IMR-90 (cell line): ENCODE results near the gene PCDHGA7. TPM values are rescaled to one million over a fixed set of nuclear protein-coding genes. Genes with fewer than 3 reads are reported as not detected.

Experiments used
- ATAC-seq: fragments of 200-7000 bp; cut with Tn5 transposase; 2 replicates; pipeline ENCODE4 v1.9.1; 2020; ENCODE audit warnings: low read depth, mild to moderate bottlenecking, moderate library complexity
- BruUV-seq: library from RNA; stranded (reverse); fragments of 400-500 nt; replicated peaks from 2 replicates; lab custom pipeline; 2021; lab: Mats Ljungman, UMichigan
- CTCF ChIA-PET: fragments of 300-600 bp; formaldehyde crosslinking; extraction: SDS; loops from one replicate; lab custom pipeline; 2021; ENCODE audit warnings: antibody characterized with exemption; lab: Yijun Ruan, JAX
- POLR2A ChIA-PET: fragments of 300-600 bp; sonication (Branson Sonifier 250); formaldehyde crosslinking; loops from one replicate; lab custom pipeline; 2022; ENCODE audit warnings: antibody characterized with exemption; ENCODE audit not compliant: unreplicated experiment; lab: Charles Lee
- DNase-seq: peaks from one replicate; pipeline ENCODE4 v3.0.0; 2013
- H2AFZ ChIP-seq: replicated peaks from 2 replicates; pipeline ENCODE3; 2013; ENCODE audit warnings: low read length, mild to moderate bottlenecking; ENCODE audit not compliant: poor library complexity
- H2AK5ac ChIP-seq: 2 replicates; pipeline ENCODE4 v1.6.1; 2013; ENCODE audit warnings: low read depth, low read length, inconsistent platforms
- H2AK9ac ChIP-seq: replicated peaks from 2 replicates; pipeline ENCODE3; 2013; ENCODE audit warnings: mild to moderate bottlenecking, low read depth, low read length, moderate library complexity; ENCODE audit not compliant: poor library complexity
- H2BK120ac ChIP-seq: 2 replicates; pipeline ENCODE4 v1.6.1; 2013; ENCODE audit warnings: low read depth, low read length, inconsistent platforms
- H2BK15ac ChIP-seq: 3 replicates; pipeline ENCODE4 v1.6.1; 2013; ENCODE audit warnings: low read depth, low read length, inconsistent platforms
- H2BK20ac ChIP-seq: 2 replicates; pipeline ENCODE4 v1.6.1; 2013; ENCODE audit warnings: low read depth, mild to moderate bottlenecking, inconsistent platforms, low read length, moderate library complexity
- H2BK5ac ChIP-seq: 2 replicates; pipeline ENCODE4 v1.6.1; 2013; ENCODE audit warnings: mild to moderate bottlenecking, low read depth, low read length, inconsistent platforms; ENCODE audit not compliant: poor library complexity, severe bottlenecking
- H3K14ac ChIP-seq: replicated peaks from 2 replicates; pipeline ENCODE4 v1.6.1; 2013; ENCODE audit warnings: low read depth, low read length, inconsistent platforms
- H3K18ac ChIP-seq: 2 replicates; pipeline ENCODE4 v1.6.1; 2013; ENCODE audit warnings: low read depth, low read length, control low read depth
- H3K23ac ChIP-seq: 2 replicates; pipeline ENCODE4 v1.6.1; 2013; ENCODE audit warnings: low read depth, low read length, inconsistent platforms
- H3K27ac ChIP-seq: 2 replicates; pipeline ENCODE4 v1.5.1; 2013; ENCODE audit warnings: mild to moderate bottlenecking, control low read depth, low read length; ENCODE audit not compliant: insufficient read depth
- H3K27me3 ChIP-seq: 2 replicates; pipeline ENCODE4 v1.6.1; 2013; ENCODE audit warnings: low read length; ENCODE audit not compliant: control insufficient read depth, insufficient read depth
- H3K36me3 ChIP-seq: 2 replicates; pipeline ENCODE4 v1.6.1; 2013; ENCODE audit warnings: low read length, mixed read lengths; ENCODE audit not compliant: control insufficient read depth, insufficient read depth
- H3K4ac ChIP-seq: 2 replicates; pipeline ENCODE4 v1.6.1; 2013; ENCODE audit warnings: low read depth, low read length, inconsistent platforms
- H3K4me1 ChIP-seq: 2 replicates; pipeline ENCODE4 v1.6.1; 2013; ENCODE audit warnings: low read length, mixed read lengths; ENCODE audit not compliant: control insufficient read depth, insufficient read depth
- H3K4me2 ChIP-seq: 2 replicates; pipeline ENCODE4 v1.6.1; 2013; ENCODE audit warnings: low read depth, mild to moderate bottlenecking, control low read depth, low read length, moderate library complexity
- H3K4me3 ChIP-seq: 2 replicates; pipeline ENCODE4 v1.5.1; 2013; ENCODE audit warnings: low read depth, mild to moderate bottlenecking, control low read depth, low read length, moderate library complexity; ENCODE audit not compliant: insufficient read depth
- H3K56ac ChIP-seq: 2 replicates; pipeline ENCODE4 v1.6.1; 2013; ENCODE audit warnings: low read length, inconsistent platforms; ENCODE audit not compliant: insufficient read depth; ENCODE audit errors: extremely low read depth
- H3K79me1 ChIP-seq, 2 experiments: 2 replicates each; pipeline ENCODE4 v1.6.1; 2013; ENCODE audit warnings: low read length in 2 of 2, inconsistent platforms in 1 of 2, low read depth in 1 of 2
- H3K9ac ChIP-seq: 2 replicates; pipeline ENCODE4 v1.6.1; 2013; ENCODE audit warnings: low read depth, low read length, control low read depth
- H3K9me1 ChIP-seq: 2 replicates; pipeline ENCODE4 v1.6.1; 2013; ENCODE audit warnings: low read length, inconsistent platforms; ENCODE audit not compliant: insufficient read depth
- H3K9me3 ChIP-seq: 2 replicates; pipeline ENCODE4 v1.6.1; 2013; ENCODE audit warnings: low read length; ENCODE audit not compliant: control insufficient read depth, insufficient read depth
- H4K20me1 ChIP-seq: 2 replicates; pipeline ENCODE4 v1.6.1; 2013; ENCODE audit warnings: low read length, inconsistent platforms; ENCODE audit not compliant: insufficient read depth
- H4K5ac ChIP-seq: 2 replicates; pipeline ENCODE4 v1.6.1; 2013; ENCODE audit warnings: mild to moderate bottlenecking, low read depth, low read length, control low read depth
- H4K8ac ChIP-seq, 2 experiments: 2 replicates each; pipeline ENCODE4 v1.6.1; 2013; ENCODE audit warnings: low read depth in 2 of 2, low read length in 2 of 2, control low read depth in 1 of 2, inconsistent platforms in 1 of 2
- H4K91ac ChIP-seq: 2 replicates; pipeline ENCODE4 v1.6.1; 2013; ENCODE audit warnings: low read depth, low read length, inconsistent platforms; ENCODE audit not compliant: insufficient read depth
- CEBPB ChIP-seq: IDR thresholded peaks from 2 replicates; pipeline ENCODE4 v1.6.1; 2012; ENCODE audit warnings: low read depth, low read length, improper control_type of control experiment
- FOS ChIP-seq: fragments of 150-350 bp; IDR thresholded peaks from 2 replicates; pipeline ENCODE4 v1.6.1; 2016; ENCODE audit warnings: low read depth, low read length
- MAZ ChIP-seq: IDR thresholded peaks from 2 replicates; pipeline ENCODE4 v1.6.1; 2012; ENCODE audit warnings: low read depth, mild to moderate bottlenecking, low read length, improper control_type of control experiment, moderate library complexity, borderline replicate concordance
- MXI1 ChIP-seq: IDR thresholded peaks from 2 replicates; pipeline ENCODE4 v1.6.1; 2012; ENCODE audit warnings: low read depth, mild to moderate bottlenecking, low read length, moderate library complexity, borderline replicate concordance
- NFE2L2 ChIP-seq: fragments of 150-350 bp; IDR thresholded peaks from 2 replicates; pipeline ENCODE4 v1.6.1; 2016; ENCODE audit warnings: low read depth, mild to moderate bottlenecking, low read length
- RAD21 ChIP-seq: IDR thresholded peaks from 2 replicates; pipeline ENCODE4 v1.6.1; 2012; ENCODE audit warnings: low read length, improper control_type of control experiment
- RCOR1 ChIP-seq: IDR thresholded peaks from 2 replicates; pipeline ENCODE4 v1.6.1; 2012; ENCODE audit warnings: mild to moderate bottlenecking, low read length, improper control_type of control experiment; ENCODE audit not compliant: insufficient replicate concordance
- RFX5 ChIP-seq: IDR thresholded peaks from 2 replicates; pipeline ENCODE4 v1.8.0; 2012; ENCODE audit warnings: low read depth, mild to moderate bottlenecking, low read length, moderate library complexity
- SMC3 ChIP-seq: fragments of 150-350 bp; IDR thresholded peaks from 2 replicates; pipeline ENCODE4 v1.6.1; 2016; ENCODE audit warnings: low read depth, mild to moderate bottlenecking, antibody characterized with exemption, low read length, moderate library complexity
- WGBS, 2 experiments: methylation state at CpG; one replicate each; pipeline versions ENCODE4 v1.1.5 to v1.1.7; 2013; ENCODE audit warnings: missing lambda C conversion rate in 2 of 2; ENCODE audit not compliant: insufficient read length in 1 of 2; ENCODE audit errors: extremely low coverage in 2 of 2; 5-methylcytosine and 5-hydroxymethylcytosine counted together
- dilution Hi-C: fragments of 300-500 bp; cut with HindIII; formaldehyde crosslinking; loops from one replicate; pipeline ENCODE4 v1.14.3; 2018; ENCODE audit warnings: low sequenced_read_pairs; ENCODE audit not compliant: unreplicated experiment
- in situ Hi-C: fragments of 300-500 bp; cut with MboI; formaldehyde crosslinking; loops from 3 replicates; pipeline ENCODE4 v1.14.3; 2019; ENCODE audit warnings: low sequenced_read_pairs, inconsistent platforms, mixed read lengths
- intact Hi-C: fragments of 100-400 bp; cut with micrococcal nuclease; formaldehyde crosslinking; loops from 2 replicates; pipeline ENCODE4 v1.10.0; 2022
- polyA plus RNA-seq, 3 experiments: library from polyadenylated mRNA; depleted of rRNA; stranded (reverse); fragments of >200 nt; gene quantifications; 2 replicates each; pipeline ENCODE4 v1.2.3, GENCODE V29; 2012; ENCODE audit warnings: low replicate concordance in 1 of 3
- total RNA-seq: library from RNA; depleted of rRNA; stranded (reverse); fragments of >200 nt; gene quantifications from 2 replicates; pipeline ENCODE4 v1.2.3, GENCODE V29; 2012
- TF ChIP-seq, protein P1 (sequence below): conservative IDR thresholded peaks from 2 replicates; pipeline ENCODE4 v1.5.1; 2012; ENCODE audit warnings: mild to moderate bottlenecking, low read depth, low read length, improper control_type of control experiment
- TF ChIP-seq, protein P2 (sequence below): fragments of 150-350 bp; IDR thresholded peaks from 2 replicates; pipeline ENCODE4 v1.6.1; 2017; ENCODE audit warnings: mild to moderate bottlenecking, antibody characterized with exemption, low read length, low read depth

PCDHGA7 gene
- total and polyA plus RNA-seq, 2 of the 4 experiments (the other 2 are of a cell fraction) = 3.2 to 3.4 TPM

DNA sequence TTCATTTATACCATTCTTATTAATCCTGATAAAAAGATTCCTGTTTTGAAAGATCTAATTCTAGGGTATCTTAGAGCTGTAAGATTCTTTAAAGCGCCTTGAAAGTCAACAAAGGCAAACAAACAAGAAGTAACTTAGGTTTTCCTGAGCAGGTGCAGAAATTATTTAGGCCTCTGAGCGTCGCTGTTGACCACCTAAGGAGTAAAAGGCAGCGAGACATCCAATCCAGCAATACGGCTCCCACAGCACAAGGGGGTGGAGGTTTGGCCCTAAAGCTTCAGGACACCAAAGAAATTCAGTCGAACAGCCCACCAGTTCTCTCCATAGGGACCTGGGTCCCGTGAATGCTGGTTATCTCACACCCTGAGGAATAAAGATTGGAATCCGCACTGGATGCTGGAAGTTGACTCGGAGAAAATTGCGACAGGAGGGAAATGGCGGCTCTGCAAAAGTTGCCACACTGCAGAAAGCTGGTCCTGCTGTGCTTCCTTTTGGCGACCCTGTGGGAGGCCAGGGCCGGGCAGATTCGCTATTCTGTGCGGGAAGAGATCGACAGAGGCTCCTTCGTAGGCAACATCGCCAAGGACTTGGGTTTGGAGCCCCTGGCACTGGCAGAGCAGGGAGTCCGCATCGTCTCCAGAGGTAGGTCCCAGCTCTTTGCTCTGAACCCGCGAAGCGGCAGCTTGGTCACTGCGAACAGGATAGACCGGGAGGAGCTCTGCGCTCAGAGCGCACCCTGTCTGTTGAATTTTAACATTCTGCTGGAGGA, 43.8 kb upstream of the PCDHGA7 start, which contains the start of gene PCDHGA2:
Gene PCDHGA2 (plus strand): TSS at position 223 of the 769 bp plus-strand sequence.
- dilution Hi-C loops = no loop called here
- Histone ChIP-seq H3K4me1 (no peaks in the 10 kb centered on the region), H3K9me1 (no peaks in the 10 kb centered on the region), H3K4ac (peak within 1 kb of the TSS; percentile 43; the same call in 1 of the 2 replicates), H3K9me3 (peaks cover 32% of the 10 kb centered on the region), H3K56ac (peak within 1 kb of the TSS; percentile 68; the same call in 1 of the 2 replicates), H3K27me3 (no peaks in the 10 kb centered on the region; the same call in 1 of the 2 replicates), H3K4me3 (peak within 1 kb of the TSS; percentile 50), H3K36me3 (peaks cover 2% of the 10 kb centered on the region; the same call in 1 of the 2 replicates), H2BK5ac (peak within 1 kb of the TSS; percentile 44), H2BK20ac (no peak within 1 kb of the TSS), H2BK120ac (no peak within 1 kb of the TSS), H3K4me2 (peak within 1 kb of the TSS; percentile 58), H3K23ac (no peak within 1 kb of the TSS), H4K8ac (peak within 1 kb of the TSS in 1 of 2 experiments; percentile 71; a peak in 1 of 4 replicates), H4K20me1 (no peaks in the 10 kb centered on the region), H3K79me1 (no peaks in the 10 kb centered on the region), H4K5ac (peak within 1 kb of the TSS; percentile 33; the same call in 1 of the 2 replicates), H2BK15ac (no peak within 1 kb of the TSS; the same call in 2 of the 3 replicates), H4K91ac (peak within 1 kb of the TSS; percentile 28; the same call in 1 of the 2 replicates), H2AK9ac (peak within 1 kb of the TSS; percentile 25), H3K14ac (no peak within 1 kb of the TSS; the same call in 1 of the 2 replicates), H3K9ac (no peak within 1 kb of the TSS; the same call in 1 of the 2 replicates), H3K27ac (no peak within 1 kb of the TSS), H3K18ac (peak within 1 kb of the TSS; percentile 22; the same call in 1 of the 2 replicates), H2AFZ (peak within 1 kb of the TSS; percentile 96), H2AK5ac (no peak within 1 kb of the TSS)
- ChIA-PET POLR2A (no interaction called here), CTCF (interaction anchor here (0.7 to 1.9 kb wide), 5 partner anchors 8 to 554 kb away, joined by 3 to 6 read pairs (median 3); partner anchors contain the start of gene PCDHGA1)
- TF ChIP-seq CEBPB (peak; percentile 34; the same call in 1 of the 2 replicates), NFE2L2 (no peak), MXI1 (no peak), MAZ (no peak), SMC3 (0 out of 2 replicates have a peak, but pooled peaks have one; percentile 26), RAD21 (peak; percentile 56), RCOR1 (no peak), RFX5 (no peak), FOS (no peak)
- TF ChIP-seq, protein P1, sequence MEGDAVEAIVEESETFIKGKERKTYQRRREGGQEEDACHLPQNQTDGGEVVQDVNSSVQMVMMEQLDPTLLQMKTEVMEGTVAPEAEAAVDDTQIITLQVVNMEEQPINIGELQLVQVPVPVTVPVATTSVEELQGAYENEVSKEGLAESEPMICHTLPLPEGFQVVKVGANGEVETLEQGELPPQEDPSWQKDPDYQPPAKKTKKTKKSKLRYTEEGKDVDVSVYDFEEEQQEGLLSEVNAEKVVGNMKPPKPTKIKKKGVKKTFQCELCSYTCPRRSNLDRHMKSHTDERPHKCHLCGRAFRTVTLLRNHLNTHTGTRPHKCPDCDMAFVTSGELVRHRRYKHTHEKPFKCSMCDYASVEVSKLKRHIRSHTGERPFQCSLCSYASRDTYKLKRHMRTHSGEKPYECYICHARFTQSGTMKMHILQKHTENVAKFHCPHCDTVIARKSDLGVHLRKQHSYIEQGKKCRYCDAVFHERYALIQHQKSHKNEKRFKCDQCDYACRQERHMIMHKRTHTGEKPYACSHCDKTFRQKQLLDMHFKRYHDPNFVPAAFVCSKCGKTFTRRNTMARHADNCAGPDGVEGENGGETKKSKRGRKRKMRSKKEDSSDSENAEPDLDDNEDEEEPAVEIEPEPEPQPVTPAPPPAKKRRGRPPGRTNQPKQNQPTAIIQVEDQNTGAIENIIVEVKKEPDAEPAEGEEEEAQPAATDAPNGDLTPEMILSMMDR = peak; percentile 54
- TF ChIP-seq, protein P2, sequence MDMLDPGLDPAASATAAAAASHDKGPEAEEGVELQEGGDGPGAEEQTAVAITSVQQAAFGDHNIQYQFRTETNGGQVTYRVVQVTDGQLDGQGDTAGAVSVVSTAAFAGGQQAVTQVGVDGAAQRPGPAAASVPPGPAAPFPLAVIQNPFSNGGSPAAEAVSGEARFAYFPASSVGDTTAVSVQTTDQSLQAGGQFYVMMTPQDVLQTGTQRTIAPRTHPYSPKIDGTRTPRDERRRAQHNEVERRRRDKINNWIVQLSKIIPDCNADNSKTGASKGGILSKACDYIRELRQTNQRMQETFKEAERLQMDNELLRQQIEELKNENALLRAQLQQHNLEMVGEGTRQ = no peak
- no TSS peak for BruUV-seq
- WGBS, 2 experiments = no CpG with 5 or more reads among the region's 27 CpGs
- in situ Hi-C loops = no loop called here
- ATAC-seq (peak; percentile 79), DNase-seq (peak; percentile 66)
- intact Hi-C loops = no loop called here
